Sigmoid colon (tissue), 7 donors: ENCODE measurements around the gene CYBA. TPM values are rescaled to one million over a fixed set of nuclear protein-coding genes. Genes with fewer than 3 reads are reported as not detected.

Source experiments
- DNase-seq: peaks from one replicate; pipeline ENCODE4 v3.0.0-alpha.2; 2019
- H3K27ac ChIP-seq, 4 donors: fragments of 200-600 bp; sonication (generic); one replicate each; pipeline ENCODE4 v1.5.1; 2016 to 2019; ENCODE audit warnings: mild to moderate bottlenecking in 1 of 4
- H3K27me3 ChIP-seq, 3 donors: fragments of 200-600 bp; sonication (generic); one replicate each; pipeline ENCODE4 v1.5.1; 2019; ENCODE audit warnings: mild to moderate bottlenecking in 1 of 3
- H3K36me3 ChIP-seq, 4 donors: fragments of 200-600 bp; sonication (generic); one replicate each; pipeline ENCODE4 v1.5.1; 2016 to 2019
- H3K4me1 ChIP-seq, 4 donors: fragments of 200-600 bp; sonication (generic); one replicate each; pipeline ENCODE4 v1.5.1; 2017 to 2019
- H3K4me3 ChIP-seq, 4 donors: fragments of 200-600 bp; sonication (generic); one replicate each; pipeline ENCODE4 v1.5.1; 2017 to 2019; ENCODE audit warnings: mild to moderate bottlenecking in 2 of 4, moderate library complexity in 1 of 4
- H3K9me3 ChIP-seq, 4 donors: fragments of 200-600 bp in 3 of 4; sonication (generic) in 3 of 4; one replicate each; pipeline versions ENCODE4 v1.5.1 to v1.6.1; 2013 to 2019
- EP300 ChIP-seq, 4 donors: sonication (generic); formaldehyde crosslinking; IDR thresholded peaks; one replicate each; pipeline ENCODE4 v1.6.1; 2017; ENCODE audit warnings: antibody characterized with exemption in 4 of 4
- POLR2A ChIP-seq, 2 donors: fragments of 450-650 bp; IDR thresholded peaks; one replicate each; pipeline ENCODE4 v1.6.1; 2016; ENCODE audit warnings: antibody characterized with exemption in 2 of 2, mild to moderate bottlenecking in 2 of 2, moderate library complexity in 2 of 2
- POLR2AphosphoS5 ChIP-seq, 4 donors: sonication (generic); formaldehyde crosslinking; IDR thresholded peaks; one replicate each; pipeline ENCODE4 v1.6.1; 2017; ENCODE audit warnings: antibody characterized with exemption in 4 of 4
- WGBS, 2 donors: extraction: QIAGEN DNeasy Blood & Tissue Kit; methylation state at CpG; one replicate each; pipeline ENCODE4 v1.1.7; 2013; 5-methylcytosine and 5-hydroxymethylcytosine counted together
- intact Hi-C: fragments of 100-400 bp; cut with DNase I; formaldehyde crosslinking; loops from one replicate; pipeline ENCODE4 v1.15.1; 2023
- polyA plus RNA-seq, 3 donors: library from polyadenylated mRNA; stranded (reverse); fragments of 200-250 nt; gene quantifications; one replicate each; pipeline ENCODE4 v1.2.3, GENCODE V29; 2013
- total RNA-seq, 4 donors: library from RNA; depleted of rRNA; stranded (reverse); fragments of >200 nt; gene quantifications; one replicate each; pipeline ENCODE4 v1.1.0, GENCODE V29; 2016
- TF ChIP-seq, protein P1 (sequence below), 4 experiments: fragments of 450-650 bp in 3 of 4; fragments of 200-600 bp in 1 of 4; IDR thresholded peaks; one replicate each; pipeline ENCODE4 v1.5.1; 2016 to 2019; ENCODE audit warnings: antibody characterized with exemption in 4 of 4, mild to moderate bottlenecking in 3 of 4, moderate library complexity in 2 of 4
- donor health status: healthy with polysubstance abuse.
- donor health status: Bipolar disorder and iron deficiency.
- donor health status: healthy.

CYBA gene
- total and polyA plus RNA-seq, 7 donors: 63.1 to 429 (median 124) TPM

DNA sequence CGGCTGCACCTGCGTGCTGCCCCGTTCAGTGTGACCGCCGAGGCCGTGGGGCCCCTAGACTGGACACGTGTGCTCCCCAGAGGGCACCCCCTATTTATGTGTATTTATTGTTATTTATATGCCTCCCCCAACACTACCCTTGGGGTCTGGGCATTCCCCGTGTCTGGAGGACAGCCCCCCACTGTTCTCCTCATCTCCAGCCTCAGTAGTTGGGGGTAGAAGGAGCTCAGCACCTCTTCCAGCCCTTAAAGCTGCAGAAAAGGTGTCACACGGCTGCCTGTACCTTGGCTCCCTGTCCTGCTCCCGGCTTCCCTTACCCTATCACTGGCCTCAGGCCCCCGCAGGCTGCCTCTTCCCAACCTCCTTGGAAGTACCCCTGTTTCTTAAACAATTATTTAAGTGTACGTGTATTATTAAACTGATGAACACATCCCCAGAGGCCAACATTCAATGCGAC lies 10.8 kb downstream of the CYBA start:
- Histone ChIP-seq H3K4me3 (no peak overlapping the region), H3K4me1 (peaks cover 0 to 5% (median 1%) of the 10 kb centered on the region in 4 donors), H3K9me3 (no peaks in the 10 kb centered on the region), H3K27ac (no peak overlapping the region), H3K27me3 (peaks cover 28 to 58% (median 46%) of the 10 kb centered on the region in 3 donors), H3K36me3 (no peaks in the 10 kb centered on the region)
- 21 to 40% methylated on average over 13 of the region's 13 CpGs for WGBS, 2 donors
- no peak for TF ChIP-seq EP300 (IDR thresholded peaks at IDR 0.05)
- no peak for TF ChIP-seq POLR2A (IDR thresholded peaks at IDR 0.05)
- no peak for TF ChIP-seq POLR2AphosphoS5 (IDR thresholded peaks at IDR 0.05)
- TF ChIP-seq, protein P1, sequence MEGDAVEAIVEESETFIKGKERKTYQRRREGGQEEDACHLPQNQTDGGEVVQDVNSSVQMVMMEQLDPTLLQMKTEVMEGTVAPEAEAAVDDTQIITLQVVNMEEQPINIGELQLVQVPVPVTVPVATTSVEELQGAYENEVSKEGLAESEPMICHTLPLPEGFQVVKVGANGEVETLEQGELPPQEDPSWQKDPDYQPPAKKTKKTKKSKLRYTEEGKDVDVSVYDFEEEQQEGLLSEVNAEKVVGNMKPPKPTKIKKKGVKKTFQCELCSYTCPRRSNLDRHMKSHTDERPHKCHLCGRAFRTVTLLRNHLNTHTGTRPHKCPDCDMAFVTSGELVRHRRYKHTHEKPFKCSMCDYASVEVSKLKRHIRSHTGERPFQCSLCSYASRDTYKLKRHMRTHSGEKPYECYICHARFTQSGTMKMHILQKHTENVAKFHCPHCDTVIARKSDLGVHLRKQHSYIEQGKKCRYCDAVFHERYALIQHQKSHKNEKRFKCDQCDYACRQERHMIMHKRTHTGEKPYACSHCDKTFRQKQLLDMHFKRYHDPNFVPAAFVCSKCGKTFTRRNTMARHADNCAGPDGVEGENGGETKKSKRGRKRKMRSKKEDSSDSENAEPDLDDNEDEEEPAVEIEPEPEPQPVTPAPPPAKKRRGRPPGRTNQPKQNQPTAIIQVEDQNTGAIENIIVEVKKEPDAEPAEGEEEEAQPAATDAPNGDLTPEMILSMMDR (IDR thresholded peaks at IDR 0.05): no peak
- intact Hi-C loops: no loop called here
- DNase-seq: no peak

DNA sequence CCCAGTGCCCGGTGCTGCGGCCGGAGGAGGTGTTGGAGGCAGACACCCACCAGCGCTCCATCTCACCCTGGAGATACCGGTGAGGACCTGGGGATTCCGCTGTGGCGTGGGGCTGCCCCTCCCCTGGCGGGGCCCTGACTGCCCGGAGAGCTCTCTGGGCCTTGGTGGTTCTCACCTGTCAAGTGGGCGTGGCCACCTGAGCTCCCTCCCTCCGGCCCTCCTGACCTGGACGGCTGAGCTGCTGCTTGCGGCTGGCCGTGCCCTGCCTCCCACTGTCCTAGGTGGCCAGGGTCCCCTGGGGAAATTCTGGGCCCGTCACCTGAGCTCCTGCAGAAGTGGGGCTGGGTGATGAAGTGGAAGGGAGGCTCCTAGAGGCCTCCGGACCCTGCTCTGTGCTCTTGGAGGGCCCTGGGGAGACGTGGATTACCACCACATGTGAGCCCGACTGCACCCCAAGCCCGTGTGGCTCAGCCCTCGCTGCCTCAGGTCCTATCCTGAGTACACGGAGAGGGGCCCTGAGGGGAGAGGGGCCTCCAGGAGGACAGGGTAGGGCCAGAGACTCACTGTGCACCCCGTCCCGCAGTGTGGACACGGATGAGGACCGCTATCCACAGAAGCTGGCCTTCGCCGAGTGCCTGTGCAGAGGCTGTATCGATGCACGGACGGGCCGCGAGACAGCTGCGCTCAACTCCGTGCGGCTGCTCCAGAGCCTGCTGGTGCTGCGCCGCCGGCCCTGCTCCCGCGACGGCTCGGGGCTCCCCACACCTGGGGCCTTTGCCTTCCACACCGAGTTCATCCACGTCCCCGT lies 11.4 kb downstream of the CYBA start:
- Histone ChIP-seq H3K4me3 (no peak overlapping the region), H3K9me3 (no peaks in the 10 kb centered on the region), H3K4me1 (peaks cover 0 to 11% (median 7%) of the 10 kb centered on the region in 4 donors), H3K36me3 (no peaks in the 10 kb centered on the region), H3K27me3 (peaks cover 28 to 63% (median 50%) of the 10 kb centered on the region in 3 donors), H3K27ac (no peak overlapping the region)
- TF ChIP-seq EP300 (IDR thresholded peaks at IDR 0.05) (no peak), POLR2AphosphoS5 (IDR thresholded peaks at IDR 0.05) (no peak)
- intact Hi-C loops: no loop called here
- 13 to 26% methylated on average over 45 of the region's 45 CpGs for WGBS, 2 donors
- DNase-seq: no peak

DNA sequence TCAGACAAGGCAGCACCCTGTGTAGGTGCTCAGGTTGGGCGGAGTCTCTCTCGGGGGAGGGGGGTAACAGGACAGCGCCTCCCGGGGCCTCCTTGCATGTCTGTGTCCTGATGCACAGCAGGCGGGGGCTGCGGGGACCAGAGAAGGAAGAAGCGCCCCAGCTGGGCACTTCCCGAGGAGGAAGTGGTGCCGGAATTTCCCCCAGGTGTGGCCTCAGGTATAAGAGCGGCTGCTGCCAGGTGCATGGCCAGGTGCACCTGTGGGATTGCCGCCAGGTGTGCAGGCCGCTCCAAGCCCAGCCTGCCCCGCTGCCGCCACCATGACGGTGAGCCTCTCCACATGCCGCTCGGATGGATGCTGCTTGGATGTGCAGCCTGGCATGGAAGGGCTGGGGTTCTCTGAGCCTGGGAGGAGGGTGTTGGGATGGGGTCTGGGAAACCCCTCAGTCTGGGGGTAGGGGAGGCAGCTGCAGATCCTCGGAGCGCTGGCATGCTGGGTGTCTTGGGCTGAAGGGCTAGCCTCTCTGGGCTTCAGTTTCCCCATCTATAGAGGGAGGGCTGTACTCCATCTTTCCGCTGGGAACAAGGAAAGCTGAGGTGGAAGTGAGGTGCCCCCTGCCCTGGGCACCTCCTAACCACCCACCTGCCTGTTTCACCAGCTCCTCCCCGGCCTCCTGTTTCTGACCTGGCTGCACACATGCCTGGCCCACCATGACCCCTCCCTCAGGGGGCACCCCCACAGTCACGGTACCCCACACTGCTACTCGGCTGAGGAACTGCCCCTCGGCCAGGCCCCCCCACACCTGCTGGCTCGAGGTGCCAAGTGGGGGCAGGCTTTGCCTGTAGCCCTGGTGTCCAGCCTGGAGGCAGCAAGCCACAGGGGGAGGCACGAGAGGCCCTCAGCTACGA lies 12.3 kb downstream of the CYBA start, which contains the start of gene IL17C:
TSS of gene IL17C (plus strand) at position 250 of the 908 bp plus-strand sequence. CDS start at position 320, 70 bp downstream.
- TF ChIP-seq, protein P1 (IDR thresholded peaks at IDR 0.05): no peak
- TF ChIP-seq POLR2AphosphoS5 (IDR thresholded peaks at IDR 0.05) (no peak), POLR2A (IDR thresholded peaks at IDR 0.05) (no peak)
- peaks cover 0 to 19% (median 16%) of the 10 kb centered on the region in 4 donors for H3K4me1 ChIP-seq
- no peak within 1 kb of the TSS for H3K27ac ChIP-seq
- peaks cover 28 to 72% (median 57%) of the 10 kb centered on the region in 3 donors for H3K27me3 ChIP-seq
- intact Hi-C loops: no loop called here
- H3K36me3 ChIP-seq: no peaks in the 10 kb centered on the region
- H3K4me3 ChIP-seq: no peak within 1 kb of the TSS
- DNase-seq: no peak
- H3K9me3 ChIP-seq: no peaks in the 10 kb centered on the region
- 14 to 32% methylated on average over 27 of the region's 27 CpGs for WGBS, 2 donors

DNA sequence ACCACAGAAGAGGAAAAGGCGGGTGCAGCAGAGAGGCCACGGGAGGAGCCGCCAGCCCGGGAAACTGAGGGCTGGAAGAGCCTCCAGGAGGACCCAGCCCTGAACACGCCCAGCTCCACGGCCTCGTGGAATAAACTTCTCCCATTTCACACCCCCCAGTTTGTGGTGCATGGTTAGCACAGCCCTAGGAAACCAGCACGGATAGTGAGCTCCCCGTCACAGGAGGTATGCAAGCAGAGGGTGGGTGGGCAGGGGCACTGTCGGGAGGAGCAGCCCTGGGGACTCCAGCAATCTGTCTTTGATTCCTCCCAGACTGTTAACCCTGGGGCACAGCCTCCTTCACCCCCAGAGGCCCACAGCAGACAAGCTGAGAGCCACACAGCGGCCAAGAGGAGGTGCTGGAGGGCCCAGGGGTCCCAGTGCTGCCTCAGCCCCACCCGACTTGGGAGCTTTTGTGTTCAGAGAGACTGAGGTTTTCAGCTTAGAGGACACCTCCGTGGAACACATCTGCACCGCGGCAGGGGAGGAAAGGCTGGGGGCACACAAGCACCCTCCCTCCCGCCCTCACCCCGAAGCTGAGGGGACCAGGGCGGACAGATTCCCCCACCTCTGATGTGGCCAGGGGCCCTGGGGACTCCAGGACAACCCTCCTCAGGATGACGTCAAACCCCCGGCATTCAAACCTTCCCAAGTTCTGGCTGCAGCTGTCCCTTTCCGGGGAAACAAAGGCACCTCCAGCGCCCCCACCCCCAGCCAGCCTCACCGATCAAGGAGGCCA lies 14.2 kb downstream of the CYBA start:
- intact Hi-C loops: no loop called here
- Histone ChIP-seq H3K9me3 (no peaks in the 10 kb centered on the region), H3K4me1 (peaks cover 0 to 19% (median 17%) of the 10 kb centered on the region in 4 donors), H3K36me3 (peaks cover 6 to 14% (median 8%) of the 10 kb centered on the region in 4 donors), H3K27ac (no peak overlapping the region), H3K27me3 (peaks cover 28 to 77% (median 61%) of the 10 kb centered on the region in 3 donors), H3K4me3 (no peak overlapping the region)
- TF ChIP-seq POLR2A (IDR thresholded peaks at IDR 0.05) (no peak), POLR2AphosphoS5 (IDR thresholded peaks at IDR 0.05) (no peak), EP300 (IDR thresholded peaks at IDR 0.05) (no peak)
- TF ChIP-seq, protein P1 (IDR thresholded peaks at IDR 0.05): no peak
- no peak for DNase-seq
- WGBS, 2 donors: 74 to 75% methylated on average over 23 of the region's 23 CpGs
